ENCODE results near the gene JPH2. TPM values are rescaled to one million over a fixed set of nuclear protein-coding genes. Genes with fewer than 3 reads are reported as not detected.

The JPH2 gene
- total RNA-seq, 1 donor from 2014 or later: 0.80 TPM

GRCh38 chr20:44176833-44177534 is 10.0 kb downstream of the JPH2 start:
- no peaks in the 10 kb centered on the region for H3K9me3 Mint-ChIP-seq (ENCODE audit: unreplicated experiment)
- no peak for TF ChIP-seq CTCF (IDR thresholded peaks at IDR 0.05; ENCODE audit: unreplicated experiment)
- no peak overlapping the region for H3K4me3 Mint-ChIP-seq (ENCODE audit: unreplicated experiment)
- H3K27me3 Mint-ChIP-seq (ENCODE audit: unreplicated experiment): peaks cover 4% of the 10 kb centered on the region
- H3K4me1 Mint-ChIP-seq (ENCODE audit: unreplicated experiment): peaks cover 21% of the 10 kb centered on the region
- no peaks in the 10 kb centered on the region for H3K36me3 Mint-ChIP-seq (ENCODE audit: low read depth, unreplicated experiment)
- H3K27ac Mint-ChIP-seq (ENCODE audit: unreplicated experiment): no peak overlapping the region
- DNase-seq (ENCODE audit: low spot score): no peak

DNA sequence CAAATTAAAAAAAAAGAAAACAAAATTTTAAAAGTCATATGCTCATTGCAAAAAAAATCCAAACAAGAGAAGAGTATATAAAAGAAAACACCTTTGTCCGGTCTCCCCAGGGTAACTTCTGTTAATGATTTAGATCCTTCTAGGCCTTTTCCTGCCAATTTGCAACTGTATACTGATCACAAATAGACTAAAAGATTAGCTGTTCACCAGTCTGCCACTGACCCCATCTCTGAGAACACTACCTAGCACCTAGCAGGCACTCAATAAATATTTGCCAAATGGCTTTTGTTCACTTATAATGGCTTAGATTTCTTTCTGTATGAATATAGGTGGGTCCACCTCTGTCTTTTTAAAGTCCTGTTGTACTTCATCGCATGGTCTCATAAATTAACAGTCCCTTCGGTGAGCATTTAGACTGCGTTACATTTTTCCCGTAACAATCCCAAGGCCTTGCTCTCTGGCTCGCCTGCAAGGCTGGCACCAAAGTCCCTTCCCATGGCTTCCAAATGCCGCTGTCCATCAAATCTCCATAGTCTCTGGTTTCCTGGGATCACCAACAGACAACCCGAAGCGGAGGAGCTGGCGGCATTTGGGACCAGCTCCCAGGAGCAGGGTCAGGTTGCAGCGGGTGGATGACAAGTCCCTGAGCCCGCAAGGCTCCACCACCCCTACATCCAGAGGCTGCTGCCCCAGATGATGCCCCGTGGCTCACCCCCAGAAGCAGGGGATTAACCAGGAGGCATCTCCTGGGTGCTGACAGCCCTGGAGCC is 11.8 kb downstream of the JPH2 start:
- peaks cover 2% of the 10 kb centered on the region for H3K27me3 Mint-ChIP-seq (ENCODE audit: unreplicated experiment)
- no peak for TF ChIP-seq CTCF (IDR thresholded peaks at IDR 0.05; ENCODE audit: unreplicated experiment)
- DNase-seq (ENCODE audit: low spot score): no peak
- H3K36me3 Mint-ChIP-seq (ENCODE audit: low read depth, unreplicated experiment): no peaks in the 10 kb centered on the region
- H3K4me1 Mint-ChIP-seq (ENCODE audit: unreplicated experiment): peaks cover 28% of the 10 kb centered on the region
- no peak overlapping the region for H3K27ac Mint-ChIP-seq (ENCODE audit: unreplicated experiment)
- H3K4me3 Mint-ChIP-seq (ENCODE audit: unreplicated experiment): no peak overlapping the region
- no peaks in the 10 kb centered on the region for H3K9me3 Mint-ChIP-seq (ENCODE audit: unreplicated experiment)

DNA sequence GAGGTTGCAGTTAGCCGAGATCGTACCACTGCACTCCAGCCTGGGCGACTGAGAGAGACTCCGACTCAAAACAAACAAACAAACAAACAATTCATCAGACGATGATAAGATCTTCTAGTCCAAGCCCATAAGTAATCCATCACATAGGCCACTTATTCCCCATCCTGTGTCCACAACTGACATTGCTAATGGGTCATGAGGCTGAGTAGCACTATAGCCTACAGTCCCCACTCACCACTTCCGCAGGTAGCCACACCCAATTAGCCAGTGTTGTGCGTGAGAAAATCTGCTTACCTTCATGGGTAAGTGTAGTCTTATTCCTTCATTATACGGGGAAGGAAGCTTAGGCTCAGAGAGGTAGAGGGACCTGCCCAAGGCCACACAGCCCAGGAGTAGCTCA is 13.1 kb downstream of the JPH2 start:
- Mint-ChIP-seq H3K4me1 (ENCODE audit: unreplicated experiment) (peaks cover 31% of the 10 kb centered on the region), H3K36me3 (ENCODE audit: low read depth, unreplicated experiment) (no peaks in the 10 kb centered on the region), H3K4me3 (ENCODE audit: unreplicated experiment) (no peak overlapping the region), H3K27ac (ENCODE audit: unreplicated experiment) (no peak overlapping the region), H3K27me3 (ENCODE audit: unreplicated experiment) (peaks cover 3% of the 10 kb centered on the region), H3K9me3 (ENCODE audit: unreplicated experiment) (no peaks in the 10 kb centered on the region)
- TF ChIP-seq CTCF (IDR thresholded peaks at IDR 0.05; ENCODE audit: unreplicated experiment): no peak
- DNase-seq (ENCODE audit: low spot score): no peak

GRCh38 chr20:44173116-44173515 is 13.9 kb downstream of the JPH2 start:
- no peak for DNase-seq (ENCODE audit: low spot score)
- Mint-ChIP-seq H3K27me3 (ENCODE audit: unreplicated experiment) (peaks cover 3% of the 10 kb centered on the region), H3K4me1 (ENCODE audit: unreplicated experiment) (peaks cover 31% of the 10 kb centered on the region), H3K36me3 (ENCODE audit: low read depth, unreplicated experiment) (no peaks in the 10 kb centered on the region), H3K27ac (ENCODE audit: unreplicated experiment) (no peak overlapping the region), H3K4me3 (ENCODE audit: unreplicated experiment) (no peak overlapping the region), H3K9me3 (ENCODE audit: unreplicated experiment) (no peaks in the 10 kb centered on the region)
- no peak for TF ChIP-seq CTCF (IDR thresholded peaks at IDR 0.05; ENCODE audit: unreplicated experiment)

DNA sequence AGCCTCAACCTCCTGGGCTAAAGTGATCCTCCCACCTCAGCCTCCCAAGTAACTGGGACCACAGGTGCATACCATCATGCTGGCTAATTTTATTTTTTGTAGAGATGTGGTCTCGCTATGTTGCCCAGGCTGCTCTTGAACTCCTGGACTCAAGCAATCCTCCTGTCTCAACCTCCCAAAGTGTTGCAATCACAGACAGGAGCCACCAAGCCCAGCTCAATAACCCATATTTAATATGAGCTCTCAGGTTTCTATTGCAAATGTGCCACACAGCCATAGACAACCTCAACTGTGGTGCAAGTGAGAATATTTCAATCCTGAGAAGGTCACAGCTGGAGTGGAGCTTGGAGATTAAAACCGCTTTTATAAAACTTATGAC is 14.4 kb downstream of the JPH2 start:
- Mint-ChIP-seq H3K36me3 (ENCODE audit: low read depth, unreplicated experiment) (no peaks in the 10 kb centered on the region), H3K4me1 (ENCODE audit: unreplicated experiment) (peaks cover 31% of the 10 kb centered on the region), H3K4me3 (ENCODE audit: unreplicated experiment) (no peak overlapping the region), H3K9me3 (ENCODE audit: unreplicated experiment) (no peaks in the 10 kb centered on the region), H3K27ac (ENCODE audit: unreplicated experiment) (no peak overlapping the region), H3K27me3 (ENCODE audit: unreplicated experiment) (peaks cover 3% of the 10 kb centered on the region)
- no peak for TF ChIP-seq CTCF (IDR thresholded peaks at IDR 0.05; ENCODE audit: unreplicated experiment)
- no peak for DNase-seq (ENCODE audit: low spot score)
